LHCN-M2 (cell line): ENCODE results near the gene SPOUT1. TPM values are rescaled to one million over a fixed set of nuclear protein-coding genes. Genes with fewer than 3 reads are reported as not detected.

Experiments
- DNase-seq: peaks from one replicate; pipeline ENCODE4 v3.0.0-alpha.2; 2012; ENCODE audit warnings: low read depth
- total RNA-seq: library from RNA; depleted of rRNA; stranded (reverse); fragments of >200 nt; gene quantifications from 2 replicates; pipeline ENCODE4 v1.2.3, GENCODE V29; 2014

Gene SPOUT1
- total RNA-seq, 1 experiment from 2014 or later, result 29.9 TPM

GRCh38 chr9:128836509-128837145, 7.0 kb upstream of the SPOUT1 start:
- DNase-seq, result no peak

DNA sequence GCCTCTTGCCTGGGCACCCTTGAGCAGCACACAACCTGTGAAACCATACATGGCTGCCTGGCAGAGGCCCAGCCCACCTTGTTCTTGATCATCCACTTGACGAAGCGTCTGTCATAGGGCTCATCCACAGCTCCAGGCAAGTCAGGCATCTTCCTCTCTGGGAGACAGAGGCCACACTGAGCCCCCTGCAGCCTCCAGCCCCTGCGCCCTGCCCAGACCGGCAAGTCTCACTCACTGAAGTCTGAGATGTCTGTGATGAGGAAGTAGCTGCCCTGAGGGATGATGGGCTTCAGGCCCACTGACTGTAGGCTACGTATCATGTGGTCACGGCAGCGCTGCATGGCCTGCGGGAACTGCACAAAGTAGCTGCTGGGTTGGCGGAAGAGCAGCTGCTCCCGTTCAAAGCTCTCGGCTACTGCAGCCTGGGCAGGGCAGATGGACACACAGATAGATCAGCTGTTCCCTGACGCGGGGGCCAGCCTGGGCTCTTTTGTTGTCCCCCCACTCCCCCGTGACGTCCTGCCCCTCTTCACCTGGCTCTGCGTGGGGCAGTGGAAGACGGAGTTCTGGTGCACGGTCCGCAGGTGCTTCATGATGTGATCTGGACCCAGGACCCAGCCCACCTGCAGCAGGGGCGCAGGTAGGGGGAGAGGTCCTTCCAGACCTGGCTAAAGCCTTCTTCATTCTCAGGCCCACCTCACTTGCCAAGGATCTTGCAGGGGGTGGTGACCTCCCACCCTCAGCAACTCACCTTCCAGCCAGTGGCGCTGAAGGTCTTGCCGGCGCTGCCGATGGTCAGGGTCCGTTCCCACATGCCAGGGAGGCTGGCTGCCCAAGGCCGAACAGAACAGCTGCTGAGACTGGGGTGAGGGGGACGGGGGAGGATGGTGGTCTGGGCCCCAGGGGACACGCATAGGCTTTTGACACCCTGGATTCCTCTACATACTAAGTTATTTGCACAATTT, 5.9 kb upstream of the SPOUT1 start:
- DNase-seq, result no peak

- no peak for DNase-seq
Measured at GRCh38 chr9:128833696-128834095, 4.1 kb upstream of the SPOUT1 start.

DNA sequence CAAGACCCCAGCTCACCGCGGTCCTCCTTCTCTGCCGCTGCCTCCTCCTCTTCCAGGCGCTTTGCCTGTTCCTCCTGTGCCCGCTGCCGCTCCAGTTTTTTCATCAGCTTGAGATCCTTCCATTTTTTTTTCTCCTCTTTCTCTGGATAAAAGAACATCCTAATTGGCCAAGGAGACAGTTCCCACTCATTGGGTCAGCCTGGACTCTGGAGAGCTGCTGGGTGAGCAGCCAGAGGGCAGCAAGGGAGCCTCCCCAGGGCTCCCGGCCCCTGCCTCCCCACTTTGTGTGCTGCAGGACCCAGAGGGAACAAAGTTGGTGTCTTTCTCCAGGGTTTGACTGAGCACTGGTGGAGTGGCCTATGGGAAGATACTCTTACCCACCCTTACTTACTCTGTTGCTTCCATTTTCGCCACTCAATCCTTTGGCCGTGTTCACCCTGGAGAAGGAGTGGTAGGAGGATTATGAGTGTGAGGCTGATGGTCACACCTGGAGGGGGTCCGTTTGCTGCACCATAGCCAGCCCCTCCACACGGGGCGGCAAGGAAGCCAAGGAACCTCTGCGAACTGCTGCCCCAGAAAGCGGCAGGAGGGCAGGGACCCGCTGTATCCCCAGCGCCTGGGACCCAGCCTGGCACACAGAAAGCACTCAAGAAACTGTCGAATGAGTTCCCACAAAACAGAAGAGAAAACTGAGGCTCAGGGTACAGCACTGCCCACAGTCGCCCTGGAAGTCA, 708 bp downstream of the SPOUT1 start:
- no peak for DNase-seq

DNA sequence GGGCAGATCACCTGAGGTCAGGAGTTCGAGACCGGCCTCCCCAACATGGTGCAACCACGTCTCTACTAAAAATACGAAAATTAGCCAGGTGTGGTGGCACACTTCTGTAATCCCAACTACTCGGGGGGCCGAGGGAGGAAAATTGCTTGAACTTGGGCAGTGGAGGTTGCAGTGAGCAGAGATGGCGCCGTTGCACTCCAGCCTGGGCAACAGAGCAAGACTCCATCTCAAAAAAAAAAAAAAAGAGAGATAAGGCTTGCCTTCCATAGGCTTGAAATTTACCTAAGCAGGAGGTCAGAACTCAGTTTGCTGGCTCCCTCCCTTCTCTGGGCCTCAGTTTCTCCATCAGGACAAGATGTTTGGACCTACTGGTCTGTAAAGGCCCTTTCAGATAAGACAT, 1.3 kb downstream of the SPOUT1 start:
- no peak for DNase-seq

DNA sequence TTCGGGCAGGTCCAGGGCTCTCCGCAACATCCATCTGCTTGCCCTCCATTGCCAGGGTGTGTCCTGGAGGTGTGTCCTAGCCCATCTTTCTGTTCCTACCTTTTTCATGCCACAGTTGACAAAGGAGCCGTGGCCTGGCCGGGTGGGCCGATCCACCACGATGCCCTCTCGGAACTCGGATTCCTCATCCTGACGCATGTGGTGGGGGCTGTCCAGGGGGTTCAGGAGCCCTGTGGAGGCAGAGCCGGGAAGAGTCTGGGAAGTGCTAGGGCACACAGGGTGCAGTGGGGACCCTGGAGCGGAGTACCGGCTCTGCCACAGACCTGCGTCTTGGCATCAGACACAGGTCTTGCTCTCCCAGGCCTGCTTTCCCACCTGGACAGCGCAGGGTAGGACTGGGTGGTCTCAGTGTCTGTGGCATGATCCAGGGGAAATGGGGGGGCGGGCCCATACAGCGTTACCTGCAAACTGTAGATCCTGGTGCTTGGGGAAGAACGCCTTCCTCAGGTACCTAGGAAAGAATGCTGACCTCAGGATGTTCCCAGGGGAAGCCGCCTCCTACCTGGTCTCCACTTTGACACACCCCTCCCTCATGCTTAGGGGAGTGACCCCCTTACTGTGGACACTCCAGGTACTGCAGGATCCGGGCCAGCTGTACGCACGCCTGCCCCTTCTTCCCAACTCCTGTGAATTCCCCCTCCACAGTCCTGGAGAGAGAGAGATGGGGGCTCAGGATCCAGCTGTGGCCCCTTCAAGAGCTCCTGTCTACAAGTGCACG, 3.5 kb downstream of the SPOUT1 start:
- no peak for DNase-seq

- DNase-seq, result no peak
Measured at GRCh38 chr9:128824911-128825310, 4.7 kb downstream of the SPOUT1 start.

GRCh38 chr9:128823903-128824406, 5.6 kb downstream of the SPOUT1 start:
- no peak for DNase-seq

DNA sequence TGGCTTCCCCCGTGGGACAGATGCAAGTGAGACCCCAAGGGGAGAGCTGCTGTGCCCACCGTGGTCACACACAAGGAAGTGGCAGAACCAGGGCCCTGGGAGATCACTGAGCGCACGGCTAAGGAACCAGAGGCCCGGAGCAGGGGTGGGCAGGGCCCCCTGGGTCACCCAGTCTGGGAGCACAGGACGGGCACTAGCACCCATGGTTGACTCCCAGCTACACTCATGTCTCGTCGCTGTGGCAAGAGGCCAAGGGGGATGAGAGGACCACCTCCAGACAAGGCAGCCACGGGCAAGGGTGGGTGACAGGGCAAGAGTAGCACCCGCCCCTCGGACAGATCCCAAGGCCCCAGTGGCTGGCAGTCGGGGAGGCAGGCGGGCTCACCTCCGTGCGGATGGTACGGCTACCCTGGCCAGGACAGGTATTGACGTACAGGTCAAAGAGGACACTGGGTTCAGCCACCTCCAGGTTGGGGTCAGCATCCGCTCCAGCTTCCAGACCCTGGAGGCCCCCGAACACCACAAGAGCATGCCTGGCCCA, 6.2 kb downstream of the SPOUT1 start:
- no peak for DNase-seq

GRCh38 chr9:128822407-128823042, 7.1 kb downstream of the SPOUT1 start:
- no peak for DNase-seq

- DNase-seq, result no peak
Measured at GRCh38 chr9:128821584-128822406, 7.8 kb downstream of the SPOUT1 start.

GRCh38 chr9:128820665-128821583, 8.7 kb downstream of the SPOUT1 start:
- no peak for DNase-seq

GRCh38 chr9:128819716-128820664, 9.6 kb downstream of the SPOUT1 start:
- DNase-seq, result no peak

- peak; percentile 24 for DNase-seq
Measured at GRCh38 chr9:128818839-128819715, 10.5 kb downstream of the SPOUT1 start.

- DNase-seq, result peak; percentile 95
Measured at GRCh38 chr9:128818099-128818838, 11.3 kb downstream of the SPOUT1 start, which contains the start of gene ENDOG. ENDOG (plus strand) TSS chr9:128818500; CDS start chr9:128818685, 185 bp downstream.
